ENCODE data around the gene HOXB7.
A peak's percentile ranks its signal among the peaks of the same experiment; 100 is the strongest.

The HOXB7 gene

GRCh38 chr17:48636177-48637018 is 25.6 kb upstream of the HOXB7 start:
- peak; percentile 80 for DNase-seq

- no peak for DNase-seq
Observed at GRCh38 chr17:48634493-48635208, 23.8 kb upstream of the HOXB7 start.

- DNase-seq: no peak
Observed at GRCh38 chr17:48633266-48633677, 22.5 kb upstream of the HOXB7 start.

- DNase-seq: no peak
Observed at GRCh38 chr17:48632579-48633265, 21.9 kb upstream of the HOXB7 start.

GRCh38 chr17:48631693-48632578 is 21.1 kb upstream of the HOXB7 start:
- no peak for DNase-seq

- DNase-seq: no peak
Observed at GRCh38 chr17:48630925-48631692, 20.3 kb upstream of the HOXB7 start.

GRCh38 chr17:48630009-48630924 is 19.4 kb upstream of the HOXB7 start:
- DNase-seq: no peak

- DNase-seq: no peak
Observed at GRCh38 chr17:48629411-48629759, 18.6 kb upstream of the HOXB7 start.

GRCh38 chr17:48628649-48629410 is 18.0 kb upstream of the HOXB7 start:
- no peak for DNase-seq

- no peak for DNase-seq
Observed at GRCh38 chr17:48627623-48628521, 17.1 kb upstream of the HOXB7 start.

- DNase-seq: no peak
Observed at GRCh38 chr17:48627118-48627597, 16.3 kb upstream of the HOXB7 start.

GRCh38 chr17:48626245-48627117 is 15.7 kb upstream of the HOXB7 start, which contains the start of gene HOXB9:
HOXB9 (minus strand) TSS chr17:48626358; CDS start chr17:48626269, 89 bp downstream.
- peak; percentile 17 for DNase-seq

- DNase-seq: no peak
Observed at GRCh38 chr17:48625495-48626244, 14.9 kb upstream of the HOXB7 start.

GRCh38 chr17:48624544-48625494 is 14.0 kb upstream of the HOXB7 start:
- DNase-seq: peak; percentile 67

- no peak for DNase-seq
Observed at GRCh38 chr17:48624118-48624517, 13.3 kb upstream of the HOXB7 start.

- no peak for DNase-seq
Observed at GRCh38 chr17:48623583-48623982, 12.8 kb upstream of the HOXB7 start.

Measured in NCI-H82 (cell line).